Measurements from ENCODE around the gene MAFG. TPM values are rescaled to one million over a fixed set of nuclear protein-coding genes. Genes with fewer than 3 reads are reported as not detected.
A peak's percentile ranks its signal among the peaks of the same experiment; 100 is the strongest.

Gene MAFG
- polyA plus RNA-seq, 1 donor from 2014 or later: 11.8 TPM

DNA sequence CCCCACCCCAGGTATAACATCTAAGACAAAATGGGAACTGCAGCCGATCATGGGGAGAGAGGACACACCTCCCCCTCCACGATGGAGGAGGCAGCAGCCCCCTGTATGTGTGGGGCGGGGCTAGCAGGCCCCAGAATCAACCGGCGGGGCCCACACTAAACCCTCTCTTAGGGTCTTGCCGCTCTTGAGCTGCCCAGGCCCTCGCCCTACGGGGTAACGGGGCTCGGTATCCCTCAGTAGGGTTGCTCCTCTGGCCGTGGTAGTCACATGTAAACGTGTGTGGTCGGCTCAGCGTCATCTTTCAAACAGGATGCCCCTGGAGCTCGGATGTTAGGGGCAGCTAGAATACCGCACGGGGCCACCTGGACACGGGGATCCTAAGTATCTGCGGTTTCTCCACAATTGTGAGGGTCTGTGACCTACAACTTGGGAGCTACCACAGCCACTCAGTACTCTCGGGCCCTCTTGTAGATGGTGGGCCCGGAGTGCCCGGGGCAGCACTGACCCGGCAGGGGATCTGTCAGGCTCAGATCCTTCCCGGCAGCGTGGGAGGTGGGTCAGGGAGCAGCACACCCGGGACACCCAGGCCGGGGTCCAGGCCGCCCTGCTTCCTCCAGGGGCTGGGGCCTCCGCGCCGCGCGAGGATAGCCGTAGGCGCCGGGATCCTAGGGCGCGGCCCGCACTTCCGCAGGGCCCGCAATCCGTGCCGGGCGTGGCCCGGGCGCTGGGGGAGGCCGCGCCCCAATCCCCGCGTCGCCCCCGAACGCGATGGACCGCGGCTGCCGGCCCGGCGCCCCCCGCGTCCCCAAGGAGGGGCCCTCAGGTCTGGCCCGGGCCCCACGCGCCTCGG is 57.2 kb downstream of the MAFG start:
- Histone ChIP-seq H3K27me3 (ENCODE audit: insufficient read depth, low read depth, low read length) (no peaks in the 10 kb centered on the region), H3K9ac (ENCODE audit: low read length) (peak overlapping the region; percentile 96), H2AFZ (ENCODE audit: low read depth, low read length) (no peak overlapping the region), H3K9me3 (ENCODE audit: low read length) (no peaks in the 10 kb centered on the region), H4K20me1 (ENCODE audit: insufficient read depth) (no peaks in the 10 kb centered on the region), H3K4me2 (ENCODE audit: low read length) (peak overlapping the region; percentile 97), H3K79me2 (replicated peaks; ENCODE audit: insufficient read depth, low read length) (peaks cover 13% of the 10 kb centered on the region), H3F3A (ENCODE audit: insufficient read depth, low read length, poor library complexity, severe bottlenecking) (no peaks in the 10 kb centered on the region), H3K27ac (ENCODE audit: low read length) (peak overlapping the region; percentile 64), H3K9me2 (ENCODE audit: insufficient read depth, low read length) (no peaks in the 10 kb centered on the region), H3K4me3 (ENCODE audit: low read length) (peak overlapping the region; percentile 96), H3K36me3 (ENCODE audit: insufficient read depth, low read length) (no peaks in the 10 kb centered on the region)
- TF ChIP-seq, protein P1, sequence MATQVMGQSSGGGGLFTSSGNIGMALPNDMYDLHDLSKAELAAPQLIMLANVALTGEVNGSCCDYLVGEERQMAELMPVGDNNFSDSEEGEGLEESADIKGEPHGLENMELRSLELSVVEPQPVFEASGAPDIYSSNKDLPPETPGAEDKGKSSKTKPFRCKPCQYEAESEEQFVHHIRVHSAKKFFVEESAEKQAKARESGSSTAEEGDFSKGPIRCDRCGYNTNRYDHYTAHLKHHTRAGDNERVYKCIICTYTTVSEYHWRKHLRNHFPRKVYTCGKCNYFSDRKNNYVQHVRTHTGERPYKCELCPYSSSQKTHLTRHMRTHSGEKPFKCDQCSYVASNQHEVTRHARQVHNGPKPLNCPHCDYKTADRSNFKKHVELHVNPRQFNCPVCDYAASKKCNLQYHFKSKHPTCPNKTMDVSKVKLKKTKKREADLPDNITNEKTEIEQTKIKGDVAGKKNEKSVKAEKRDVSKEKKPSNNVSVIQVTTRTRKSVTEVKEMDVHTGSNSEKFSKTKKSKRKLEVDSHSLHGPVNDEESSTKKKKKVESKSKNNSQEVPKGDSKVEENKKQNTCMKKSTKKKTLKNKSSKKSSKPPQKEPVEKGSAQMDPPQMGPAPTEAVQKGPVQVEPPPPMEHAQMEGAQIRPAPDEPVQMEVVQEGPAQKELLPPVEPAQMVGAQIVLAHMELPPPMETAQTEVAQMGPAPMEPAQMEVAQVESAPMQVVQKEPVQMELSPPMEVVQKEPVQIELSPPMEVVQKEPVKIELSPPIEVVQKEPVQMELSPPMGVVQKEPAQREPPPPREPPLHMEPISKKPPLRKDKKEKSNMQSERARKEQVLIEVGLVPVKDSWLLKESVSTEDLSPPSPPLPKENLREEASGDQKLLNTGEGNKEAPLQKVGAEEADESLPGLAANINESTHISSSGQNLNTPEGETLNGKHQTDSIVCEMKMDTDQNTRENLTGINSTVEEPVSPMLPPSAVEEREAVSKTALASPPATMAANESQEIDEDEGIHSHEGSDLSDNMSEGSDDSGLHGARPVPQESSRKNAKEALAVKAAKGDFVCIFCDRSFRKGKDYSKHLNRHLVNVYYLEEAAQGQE (IDR thresholded peaks at IDR 0.05; ENCODE audit: borderline replicate concordance): no peak
- TF ChIP-seq EZH2 (IDR thresholded peaks at IDR 0.05; ENCODE audit: borderline replicate concordance, insufficient read depth, low read length, poor library complexity, severe bottlenecking) (no peak), TAF1 (IDR thresholded peaks at IDR 0.05; ENCODE audit: low read depth) (no peak), POLR2AphosphoS5 (IDR thresholded peaks at IDR 0.05) (no peak), SMC3 (conservative IDR thresholded peaks at IDR 0.05; ENCODE audit: poor library complexity) (no peak), MXI1 (conservative IDR thresholded peaks at IDR 0.05; ENCODE audit: poor library complexity, severe bottlenecking) (no peak), RAD21 (conservative IDR thresholded peaks at IDR 0.05) (no peak), EP300 (conservative IDR thresholded peaks at IDR 0.05; ENCODE audit: poor library complexity, severe bottlenecking) (no peak)
- TF ChIP-seq, protein P2, sequence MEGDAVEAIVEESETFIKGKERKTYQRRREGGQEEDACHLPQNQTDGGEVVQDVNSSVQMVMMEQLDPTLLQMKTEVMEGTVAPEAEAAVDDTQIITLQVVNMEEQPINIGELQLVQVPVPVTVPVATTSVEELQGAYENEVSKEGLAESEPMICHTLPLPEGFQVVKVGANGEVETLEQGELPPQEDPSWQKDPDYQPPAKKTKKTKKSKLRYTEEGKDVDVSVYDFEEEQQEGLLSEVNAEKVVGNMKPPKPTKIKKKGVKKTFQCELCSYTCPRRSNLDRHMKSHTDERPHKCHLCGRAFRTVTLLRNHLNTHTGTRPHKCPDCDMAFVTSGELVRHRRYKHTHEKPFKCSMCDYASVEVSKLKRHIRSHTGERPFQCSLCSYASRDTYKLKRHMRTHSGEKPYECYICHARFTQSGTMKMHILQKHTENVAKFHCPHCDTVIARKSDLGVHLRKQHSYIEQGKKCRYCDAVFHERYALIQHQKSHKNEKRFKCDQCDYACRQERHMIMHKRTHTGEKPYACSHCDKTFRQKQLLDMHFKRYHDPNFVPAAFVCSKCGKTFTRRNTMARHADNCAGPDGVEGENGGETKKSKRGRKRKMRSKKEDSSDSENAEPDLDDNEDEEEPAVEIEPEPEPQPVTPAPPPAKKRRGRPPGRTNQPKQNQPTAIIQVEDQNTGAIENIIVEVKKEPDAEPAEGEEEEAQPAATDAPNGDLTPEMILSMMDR (IDR thresholded peaks at IDR 0.05; ENCODE audit: poor library complexity, severe bottlenecking): no peak

DNA sequence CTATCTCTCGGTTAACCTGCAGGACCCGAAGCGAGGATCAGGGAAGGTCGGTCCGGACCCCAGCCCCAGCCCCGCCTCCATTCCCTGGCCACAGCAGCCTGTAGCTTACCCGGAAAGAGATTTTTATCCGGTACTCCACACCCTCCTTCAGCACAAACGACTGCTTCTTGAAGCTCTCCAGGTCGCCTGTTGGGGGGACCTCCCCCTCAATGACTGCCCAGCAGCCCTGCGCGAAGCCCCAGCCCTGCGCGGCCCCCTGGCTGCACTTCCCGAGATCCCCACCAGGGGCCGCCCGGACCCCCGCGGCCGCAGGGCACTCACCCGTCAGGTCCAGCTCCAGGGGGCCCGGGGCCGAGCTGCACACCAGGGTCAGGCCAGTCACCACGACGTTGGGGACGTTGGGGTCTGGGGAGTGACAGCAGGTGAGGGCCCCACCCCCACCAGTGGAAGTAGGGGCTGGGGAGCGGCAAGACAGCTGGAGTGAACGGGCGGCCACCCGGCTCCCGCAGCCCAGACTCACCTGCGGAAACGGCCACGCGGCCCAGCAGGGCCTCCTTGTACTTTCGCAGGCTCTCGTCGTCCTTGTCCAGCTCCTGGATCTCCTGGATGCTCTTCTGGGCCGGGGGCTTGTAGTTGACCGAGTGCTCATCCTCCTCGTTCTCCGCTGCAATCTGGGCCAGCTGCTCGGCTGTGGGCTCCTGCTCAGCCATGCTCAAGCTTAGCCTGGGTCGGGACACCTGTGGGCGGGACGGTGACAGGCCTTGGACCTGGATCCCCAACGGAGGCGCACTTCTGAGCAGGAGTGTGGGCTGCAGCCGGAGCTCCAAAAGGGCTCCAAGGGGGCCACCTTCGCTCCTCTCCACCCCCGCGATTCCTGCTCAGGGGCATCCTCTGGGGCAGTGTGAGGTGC is 58.1 kb downstream of the MAFG start:
- no peak for TF ChIP-seq EZH2 (IDR thresholded peaks at IDR 0.05; ENCODE audit: borderline replicate concordance, insufficient read depth, low read length, poor library complexity, severe bottlenecking)
- TF ChIP-seq TAF1 (IDR thresholded peaks at IDR 0.05; ENCODE audit: low read depth): no peak
- peak; percentile 62 for TF ChIP-seq SMC3 (conservative IDR thresholded peaks at IDR 0.05; ENCODE audit: poor library complexity)
- TF ChIP-seq, protein P1 (IDR thresholded peaks at IDR 0.05; ENCODE audit: borderline replicate concordance): no peak
- no peak for TF ChIP-seq EP300 (conservative IDR thresholded peaks at IDR 0.05; ENCODE audit: poor library complexity, severe bottlenecking)
- TF ChIP-seq, protein P2 (IDR thresholded peaks at IDR 0.05; ENCODE audit: poor library complexity, severe bottlenecking): peak; percentile 73
- TF ChIP-seq RAD21 (conservative IDR thresholded peaks at IDR 0.05): peak; percentile 30
- peak overlapping the region; percentile 97 for H3K4me2 ChIP-seq (ENCODE audit: low read length)
- H3K9ac ChIP-seq (ENCODE audit: low read length): peak overlapping the region; percentile 96
- H3K9me2 ChIP-seq (ENCODE audit: insufficient read depth, low read length): no peaks in the 10 kb centered on the region
- H3K9me3 ChIP-seq (ENCODE audit: low read length): no peaks in the 10 kb centered on the region
- no peaks in the 10 kb centered on the region for H4K20me1 ChIP-seq (ENCODE audit: insufficient read depth)
- no peak overlapping the region for H2AFZ ChIP-seq (ENCODE audit: low read depth, low read length)
- no peaks in the 10 kb centered on the region for H3K27me3 ChIP-seq (ENCODE audit: insufficient read depth, low read depth, low read length)
- no peaks in the 10 kb centered on the region for H3K36me3 ChIP-seq (ENCODE audit: insufficient read depth, low read length)
- no peaks in the 10 kb centered on the region for H3F3A ChIP-seq (ENCODE audit: insufficient read depth, low read length, poor library complexity, severe bottlenecking)
- H3K79me2 ChIP-seq (replicated peaks; ENCODE audit: insufficient read depth, low read length): peaks cover 13% of the 10 kb centered on the region
- H3K4me3 ChIP-seq (ENCODE audit: low read length): peak overlapping the region; percentile 96
- H3K27ac ChIP-seq (ENCODE audit: low read length): peak overlapping the region; percentile 64
